Myocyte (in vitro differentiated cells): ENCODE measurements around the gene GORASP2. TPM values are rescaled to one million over a fixed set of nuclear protein-coding genes. Genes with fewer than 3 reads are reported as not detected.
A peak's percentile ranks its signal among the peaks of the same experiment; 100 is the strongest.

Experiments
- DNase-seq: peaks from one replicate; pipeline ENCODE4 v3.0.0-alpha.2; 2012; ENCODE audit warnings: low read depth
- total RNA-seq: library from RNA; depleted of rRNA; stranded (reverse); fragments of >200 nt; gene quantifications from 2 replicates; pipeline ENCODE4 v1.2.3, GENCODE V29; 2014

GORASP2 gene
- total RNA-seq, 1 donor from 2014 or later, result 99.5 TPM

DNA sequence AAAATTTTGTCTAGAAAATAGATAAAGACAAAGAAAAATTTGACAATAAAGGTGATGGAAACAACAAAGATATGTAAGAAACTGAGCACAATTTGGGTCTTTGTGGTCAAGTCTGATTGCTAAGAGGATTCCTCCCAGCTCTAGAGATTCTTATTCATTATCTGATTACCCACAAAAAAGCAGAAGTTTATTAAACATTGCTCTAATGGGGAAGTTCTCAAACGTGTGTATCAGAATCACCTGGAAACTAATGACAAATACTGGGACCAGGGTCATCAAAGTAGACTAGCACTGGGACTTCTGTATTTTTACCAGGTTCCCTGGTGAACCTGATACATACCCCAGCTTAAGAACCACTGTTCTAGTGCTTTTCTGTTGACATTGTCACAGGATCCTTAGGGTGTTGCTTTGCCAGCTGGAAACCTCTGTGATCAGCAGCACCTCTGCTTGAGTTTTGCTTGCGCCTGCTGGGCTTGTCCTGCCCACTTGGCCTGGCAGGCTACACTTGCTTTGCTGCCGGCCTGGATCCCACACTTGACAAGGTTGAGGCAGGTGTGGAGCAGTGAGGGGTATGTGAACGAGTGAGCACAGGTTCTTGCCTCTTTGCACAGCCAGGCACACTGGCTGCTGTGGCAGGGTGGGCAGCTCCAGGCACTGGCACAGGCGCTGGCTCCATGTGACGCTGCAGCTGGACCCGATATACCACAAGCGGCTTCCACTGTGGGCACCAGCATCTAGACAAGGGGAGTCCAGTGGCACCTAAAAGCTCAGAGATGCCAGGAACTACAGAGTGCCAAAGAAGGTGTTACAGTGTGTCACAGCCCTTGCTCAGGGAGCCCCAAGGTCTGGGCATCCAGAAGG, 6.2 kb upstream of the GORASP2 start:
- DNase-seq, result no peak

DNA sequence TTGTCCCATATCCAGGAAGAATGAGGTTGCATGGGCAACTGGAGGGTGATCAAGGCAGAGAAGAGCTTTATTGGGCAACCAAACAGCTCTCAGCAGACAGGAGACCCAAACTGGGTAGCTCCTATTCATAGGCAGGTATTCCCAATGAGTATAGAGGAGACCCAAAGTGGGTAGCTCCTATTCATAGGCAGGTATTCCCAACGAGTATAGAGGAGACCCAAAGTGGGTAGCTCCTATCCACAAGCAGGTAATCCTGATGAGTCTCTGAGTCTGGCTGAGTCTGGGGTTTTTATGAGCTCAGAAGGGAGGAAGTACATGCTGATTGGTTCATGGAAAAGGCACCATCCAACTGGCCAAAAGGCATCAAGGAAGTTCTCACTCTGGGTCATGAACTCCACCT, 5.3 kb upstream of the GORASP2 start:
- DNase-seq, result no peak

DNA sequence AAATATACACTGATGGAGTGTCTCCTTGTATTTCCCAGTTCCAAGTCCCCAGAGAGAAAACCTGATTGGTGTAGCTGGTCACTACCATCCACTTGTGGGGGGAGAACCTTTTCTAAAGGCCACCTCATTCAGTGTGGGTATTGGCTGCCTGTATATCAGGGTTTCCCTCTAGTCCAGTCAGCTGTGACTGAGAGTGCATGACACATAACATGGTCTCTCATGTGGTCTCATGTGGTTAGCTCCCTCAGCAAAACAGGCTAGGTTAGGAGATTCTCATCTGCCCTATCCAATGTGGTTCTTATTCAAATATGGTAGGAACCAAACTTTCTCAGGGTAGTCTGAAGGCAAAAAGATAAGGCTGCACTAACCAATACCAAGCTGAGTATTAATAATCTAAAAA, 4.1 kb upstream of the GORASP2 start:
- peak; percentile 4 for DNase-seq

DNA sequence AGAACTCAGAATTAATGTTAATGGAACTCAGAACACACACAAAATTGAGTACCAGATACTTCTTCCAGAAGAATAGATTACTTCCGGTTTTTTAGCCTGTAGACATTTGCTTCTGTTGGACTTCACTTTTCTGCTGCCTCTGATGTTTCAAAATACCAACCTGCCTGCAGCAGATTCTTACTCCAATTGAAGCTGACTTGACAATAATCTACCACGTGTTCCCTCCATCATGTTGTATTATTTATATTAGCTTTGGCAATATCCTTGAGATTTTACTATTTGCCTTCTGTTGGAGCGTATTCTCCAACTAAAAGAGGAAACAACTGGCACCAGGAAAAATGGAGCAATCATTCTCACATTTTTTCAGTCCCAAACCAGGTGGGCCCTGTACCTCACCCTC, 3.1 kb upstream of the GORASP2 start:
- DNase-seq, result no peak

DNA sequence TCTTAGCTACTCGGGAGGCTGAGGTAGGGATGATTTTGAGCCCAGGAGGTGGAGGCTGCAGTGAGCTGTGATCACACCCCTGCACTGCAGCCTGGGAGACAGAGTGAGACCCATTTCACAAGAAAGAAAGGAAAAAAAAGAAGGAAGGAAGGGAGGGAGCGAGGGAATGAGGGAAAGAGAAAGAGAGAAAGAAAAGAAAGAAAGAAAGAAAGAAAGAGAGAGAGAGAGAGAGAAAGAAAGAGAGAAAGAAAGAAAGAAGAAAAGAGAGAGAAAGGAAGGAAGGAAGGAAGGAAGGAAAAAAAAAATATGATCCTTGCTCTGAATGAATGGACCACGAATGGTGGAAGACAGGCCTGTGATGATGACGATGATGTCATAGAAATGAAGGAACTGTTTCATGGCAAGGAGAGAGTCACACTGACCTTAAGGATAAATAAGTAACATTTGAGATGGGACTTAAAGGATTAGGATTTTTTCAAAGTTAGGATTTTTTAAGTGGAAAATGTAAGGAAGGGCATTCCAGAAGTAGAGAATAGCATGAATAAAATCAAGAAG, 2.2 kb upstream of the GORASP2 start:
- no peak for DNase-seq

DNA sequence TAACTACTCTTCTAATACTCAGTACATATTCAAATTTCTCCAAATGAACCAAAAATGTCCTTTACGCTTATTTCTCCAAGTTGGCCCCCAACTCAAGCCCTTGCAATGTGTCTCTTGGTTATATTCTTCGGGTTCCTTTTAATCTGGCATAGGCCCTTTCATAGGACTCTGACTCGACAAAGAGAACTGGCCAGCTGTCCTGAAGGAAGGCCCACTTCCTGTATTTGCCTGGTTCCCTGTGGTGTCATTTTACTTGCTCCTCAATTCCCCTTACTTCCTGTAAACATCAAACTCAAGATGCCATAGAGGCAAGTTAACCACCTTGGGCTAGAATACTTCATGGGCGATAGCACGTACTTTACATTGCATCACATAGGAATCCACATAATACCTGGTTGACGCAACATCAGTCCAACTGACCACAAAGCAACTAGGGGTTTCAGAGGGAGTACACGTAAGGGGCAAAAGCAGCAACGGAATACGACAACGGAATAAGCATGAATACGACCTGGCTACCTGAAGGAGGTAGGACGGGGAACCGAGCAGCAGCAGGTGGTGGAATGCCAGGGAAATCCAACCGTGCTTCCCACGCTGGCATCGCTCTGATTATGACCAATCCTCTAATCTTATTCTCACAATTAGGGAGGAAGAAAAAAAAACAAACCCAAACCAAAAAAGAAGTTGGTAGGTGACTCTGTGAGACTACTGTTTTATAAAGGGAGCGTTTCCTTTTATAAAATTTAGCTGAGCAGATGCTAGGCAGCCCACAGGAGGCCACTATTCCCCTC, 823 bp upstream of the GORASP2 start:
- peak; percentile 33 for DNase-seq

DNA sequence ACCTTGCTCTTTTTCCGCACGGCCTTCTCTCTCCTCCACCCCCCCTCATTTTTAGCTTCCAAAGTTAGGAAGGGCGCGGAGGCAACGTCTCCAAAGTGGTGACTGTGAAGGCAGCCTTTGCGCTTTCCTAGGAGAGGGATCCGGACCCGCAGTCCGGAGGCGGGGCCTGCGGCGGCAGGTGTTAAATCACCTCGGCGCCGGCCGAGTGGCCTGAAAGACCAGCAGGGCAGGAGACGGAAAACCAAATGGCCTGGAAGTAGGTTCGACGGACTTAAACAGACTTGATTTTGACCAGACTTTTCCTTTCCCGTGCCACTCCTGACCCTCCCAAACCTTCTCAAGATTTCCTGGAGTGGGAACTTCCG, 615 bp downstream of the GORASP2 start:
- peak; percentile 46 for DNase-seq

DNA sequence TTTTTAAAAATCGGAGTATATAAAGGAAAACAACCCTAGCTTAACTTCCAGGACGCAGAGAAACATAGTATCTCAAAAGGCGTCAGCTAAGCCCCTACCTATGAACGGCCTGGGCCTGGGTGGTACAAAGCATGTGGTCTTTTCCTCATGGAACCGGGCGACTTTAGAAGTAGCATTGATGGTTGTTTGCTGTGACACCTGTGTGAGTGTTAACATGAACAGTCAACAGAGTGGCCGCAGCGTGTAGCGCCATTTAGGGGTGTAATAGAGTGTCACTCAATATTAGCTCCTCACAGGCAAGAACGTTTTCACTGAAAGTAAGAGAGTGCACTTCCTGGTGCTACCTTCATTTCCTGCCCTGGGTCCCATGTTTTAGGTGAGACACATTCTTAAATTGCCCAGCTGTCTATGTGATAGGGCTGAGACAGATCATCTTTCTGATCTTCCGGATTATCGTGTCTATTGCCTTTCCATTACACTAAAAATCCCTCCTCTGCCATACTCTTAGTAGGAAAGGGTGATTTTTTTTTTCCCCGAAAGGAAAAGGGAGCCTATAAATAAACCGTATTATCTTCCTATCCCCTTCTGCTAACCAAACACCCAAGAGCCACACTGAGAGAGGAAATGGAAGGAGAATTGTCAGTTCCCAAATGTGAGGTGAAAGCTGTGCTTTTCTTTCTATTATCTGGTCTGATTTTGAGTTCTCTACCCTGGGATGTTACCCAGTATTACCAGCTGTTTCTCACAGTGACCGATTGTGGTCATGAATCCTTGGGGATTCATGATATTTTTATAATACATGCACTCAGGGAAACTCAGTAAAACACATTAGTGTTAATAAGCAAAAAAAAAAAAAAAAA, 1.3 kb downstream of the GORASP2 start:
- DNase-seq, result peak; percentile 54

DNA sequence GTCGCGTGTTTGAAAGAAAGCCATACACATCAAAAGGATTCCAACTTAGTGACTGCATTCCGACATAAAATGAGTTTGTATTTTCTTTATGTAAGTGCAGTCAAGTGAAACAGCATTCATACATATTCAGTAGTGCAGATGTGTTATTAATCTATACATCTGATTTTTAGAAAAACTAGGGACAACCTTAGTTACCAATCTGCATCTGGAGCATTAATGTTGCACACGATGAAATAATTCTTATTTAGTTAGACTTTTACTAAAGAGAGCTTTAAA, 1.9 kb downstream of the GORASP2 start:
- no peak for DNase-seq

DNA sequence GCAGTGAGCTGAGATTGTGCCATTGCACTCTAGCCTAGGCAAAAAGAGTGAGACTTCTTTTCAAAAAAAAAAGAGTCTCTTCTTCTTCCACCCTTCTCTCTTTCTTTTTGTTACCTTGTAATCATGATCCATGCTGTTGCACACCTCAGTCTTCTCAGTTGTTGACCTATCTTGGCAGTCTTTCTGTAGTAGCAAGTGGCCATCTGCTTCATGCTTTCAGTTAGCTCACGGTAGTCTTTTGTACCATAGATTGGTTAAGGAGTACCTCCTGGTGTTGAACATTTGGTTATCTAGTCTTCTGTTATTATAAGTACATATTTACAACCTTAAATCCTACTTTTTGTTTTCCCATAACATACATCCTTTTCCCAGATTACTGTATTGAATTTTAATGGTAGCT, 3.1 kb downstream of the GORASP2 start:
- DNase-seq, result no peak

DNA sequence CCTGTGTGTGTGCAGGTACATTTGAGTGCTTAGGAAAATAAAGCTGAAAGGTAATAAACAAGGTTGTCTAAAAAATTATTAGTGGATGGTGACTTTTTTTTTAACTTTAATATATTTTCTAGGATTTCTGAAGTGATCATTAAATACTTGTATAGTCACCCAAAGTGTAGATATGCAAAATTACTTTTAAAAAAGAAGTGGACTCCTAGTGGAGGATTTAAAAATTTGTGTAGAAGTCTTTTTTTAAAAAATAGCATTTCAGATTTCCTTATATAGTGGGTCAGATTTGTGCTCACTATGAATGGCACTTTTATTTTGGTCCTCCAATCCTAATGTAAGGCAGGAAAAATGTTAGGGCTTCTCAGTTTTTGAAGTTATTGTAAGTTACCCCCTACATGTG, 3.9 kb downstream of the GORASP2 start:
- no peak for DNase-seq

DNA sequence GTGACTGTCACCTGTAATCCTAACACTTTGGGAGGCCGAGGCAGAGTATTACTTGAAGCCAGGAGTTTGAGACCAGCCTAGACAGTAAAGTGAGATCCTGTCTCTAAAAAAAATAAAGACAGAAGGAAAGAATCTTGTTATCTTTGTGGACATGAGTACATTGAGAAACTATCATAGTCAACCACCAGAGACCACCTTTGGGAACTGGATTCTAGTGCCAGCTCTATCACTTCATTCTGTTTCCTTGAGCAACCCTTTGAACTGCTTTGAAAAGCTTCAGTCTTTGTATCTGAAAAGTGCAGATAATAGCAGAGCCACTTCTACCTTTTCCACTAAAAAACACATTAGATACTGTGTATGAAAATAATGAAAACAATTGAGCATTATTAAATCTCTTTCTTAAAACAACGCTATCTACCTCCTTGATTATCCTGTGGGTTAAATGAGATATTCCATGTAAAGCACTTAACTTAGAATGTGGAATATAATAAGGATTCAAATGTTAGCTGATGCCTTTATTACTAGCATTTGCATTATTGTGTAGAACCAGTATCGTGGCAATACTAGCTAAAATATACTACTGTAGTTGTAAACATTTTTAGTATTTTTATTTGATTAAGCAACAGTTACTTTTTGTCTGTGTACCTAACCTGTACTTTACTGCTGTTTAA, 8.8 kb downstream of the GORASP2 start:
- DNase-seq, result no peak

DNA sequence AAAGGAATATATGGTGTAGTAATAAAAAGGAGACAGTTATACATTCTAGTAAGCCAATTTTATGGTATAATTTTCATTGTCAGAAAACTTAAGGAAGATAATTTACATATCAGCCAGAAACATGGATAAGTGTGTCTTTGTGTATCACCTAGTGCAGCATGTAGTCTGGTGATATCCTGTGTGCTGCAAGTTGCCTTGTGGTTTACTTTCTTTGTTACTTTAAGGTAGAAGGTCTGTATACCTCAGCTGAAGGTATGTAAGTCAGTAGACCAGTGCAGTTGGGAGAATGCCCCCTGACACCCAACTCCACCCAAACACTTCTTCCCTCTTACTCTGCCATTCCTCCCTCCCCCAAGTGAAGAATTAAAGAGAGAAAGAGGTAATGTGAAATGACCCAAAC, 11.0 kb downstream of the GORASP2 start:
- DNase-seq, result no peak

DNA sequence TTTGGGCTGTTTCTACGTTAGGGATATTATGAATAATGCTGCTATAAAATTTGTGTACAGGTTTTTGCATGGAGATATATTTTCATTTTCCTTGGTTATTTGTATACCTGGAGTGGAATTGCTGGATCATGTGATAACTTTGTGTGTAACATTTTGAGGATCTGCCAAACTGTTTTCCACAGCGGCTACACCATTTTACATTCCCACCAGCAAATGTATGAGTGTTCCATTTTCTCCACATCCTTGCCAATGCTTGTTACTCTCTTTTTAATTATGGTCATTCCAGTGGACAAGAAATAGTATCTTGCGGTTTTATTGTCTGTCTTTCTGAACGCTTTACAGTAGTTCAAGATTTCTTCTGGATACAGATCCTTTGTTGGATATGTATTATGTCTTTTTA, 13.6 kb downstream of the GORASP2 start:
- no peak for DNase-seq

DNA sequence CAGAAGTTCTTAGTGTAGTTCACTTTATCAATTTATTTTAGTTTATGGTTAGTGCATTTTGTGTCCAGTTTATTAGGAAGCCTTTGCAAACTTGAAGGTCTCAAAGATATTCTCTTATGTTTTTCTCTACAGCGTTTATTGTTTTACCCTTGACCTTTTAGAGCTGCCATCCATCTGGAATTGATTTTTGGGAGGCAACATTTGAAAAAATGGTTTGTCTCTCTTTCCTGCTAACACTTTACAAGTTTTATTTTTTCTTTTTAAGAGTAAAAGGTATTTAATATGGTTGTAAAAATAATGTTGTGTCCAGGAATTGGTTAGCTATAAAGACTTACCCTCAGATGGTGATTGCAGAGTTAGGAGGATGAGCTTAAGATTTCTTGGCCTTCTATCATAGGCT, 14.0 kb downstream of the GORASP2 start:
- DNase-seq, result no peak

DNA sequence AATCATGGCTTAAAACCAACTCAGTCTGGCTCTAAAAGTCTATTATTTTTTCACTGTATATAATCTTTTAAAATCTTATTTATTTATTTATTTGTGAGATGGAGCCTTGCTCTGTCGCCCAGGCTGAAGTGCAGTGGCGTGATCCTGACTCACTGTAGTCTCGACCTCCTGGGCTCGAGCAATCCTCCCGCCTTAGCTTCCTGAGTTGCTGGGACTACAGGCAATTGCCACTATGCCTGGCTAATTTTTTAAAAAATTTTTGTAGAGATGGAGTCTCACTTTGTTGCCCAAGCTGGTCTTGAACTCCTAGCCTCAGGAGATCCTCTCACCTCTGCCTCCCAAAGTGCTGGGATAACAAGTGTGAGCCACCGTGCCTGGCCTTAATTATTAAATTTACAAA, 14.5 kb downstream of the GORASP2 start:
- DNase-seq, result no peak

DNA sequence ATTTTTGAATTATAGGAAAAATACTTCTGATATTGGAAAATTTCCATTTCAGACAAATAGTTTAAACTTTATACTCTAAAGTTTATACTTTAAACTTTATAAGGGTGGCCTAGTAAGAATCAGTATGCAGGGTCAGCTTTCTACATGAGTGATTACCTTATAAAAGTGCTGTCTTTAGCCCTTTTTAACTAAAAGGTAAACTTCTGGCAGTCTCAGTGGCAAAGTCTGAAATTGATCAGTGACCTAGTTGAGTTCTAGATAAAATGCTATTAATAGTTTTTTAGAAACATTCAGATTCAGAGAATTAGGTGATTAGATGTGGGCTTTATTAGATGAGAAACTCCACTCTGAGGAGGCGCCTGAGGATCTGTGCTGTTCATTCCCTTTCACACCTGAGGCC, 15.5 kb downstream of the GORASP2 start:
- DNase-seq, result no peak

DNA sequence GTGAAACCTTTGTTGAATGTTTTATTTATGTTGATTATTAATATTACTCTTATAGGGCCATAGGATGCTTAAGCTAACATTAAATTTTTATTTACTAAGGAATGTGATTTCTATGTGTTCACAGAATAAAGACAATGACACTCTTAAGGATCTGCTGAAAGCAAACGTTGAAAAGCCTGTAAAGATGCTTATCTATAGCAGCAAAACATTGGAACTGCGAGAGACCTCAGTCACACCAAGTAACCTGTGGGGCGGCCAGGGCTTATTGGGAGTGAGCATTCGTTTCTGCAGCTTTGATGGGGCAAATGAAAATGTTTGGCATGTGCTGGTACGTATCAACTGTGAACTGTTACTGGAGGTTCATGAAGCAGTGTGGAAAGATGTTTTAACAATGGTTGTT, 20.4 kb downstream of the GORASP2 start:
- DNase-seq, result no peak

DNA sequence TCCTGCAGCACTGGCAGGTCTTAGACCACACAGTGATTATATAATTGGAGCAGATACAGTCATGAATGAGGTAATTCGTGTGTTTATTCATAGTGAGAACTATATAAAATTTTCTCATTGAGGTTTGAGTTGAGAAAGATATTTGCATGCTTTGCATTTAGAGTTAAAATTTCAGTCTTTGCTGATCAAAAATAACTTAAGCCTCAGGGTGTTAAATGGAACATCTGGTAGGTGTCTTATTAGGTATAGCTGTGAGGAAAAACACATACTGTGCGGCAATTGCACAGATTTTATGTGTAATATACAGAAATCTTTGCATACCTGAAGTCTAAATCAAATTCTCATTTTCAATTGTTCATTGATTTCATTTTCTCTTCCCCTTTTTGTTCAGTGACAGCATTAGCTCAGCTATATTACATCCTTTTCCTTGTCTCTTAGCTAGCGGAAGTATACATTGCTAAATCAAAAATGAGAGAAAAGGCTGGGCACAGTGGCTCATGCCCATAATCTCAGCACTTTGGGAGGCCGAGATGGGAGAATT, 21.2 kb downstream of the GORASP2 start:
- DNase-seq, result no peak

DNA sequence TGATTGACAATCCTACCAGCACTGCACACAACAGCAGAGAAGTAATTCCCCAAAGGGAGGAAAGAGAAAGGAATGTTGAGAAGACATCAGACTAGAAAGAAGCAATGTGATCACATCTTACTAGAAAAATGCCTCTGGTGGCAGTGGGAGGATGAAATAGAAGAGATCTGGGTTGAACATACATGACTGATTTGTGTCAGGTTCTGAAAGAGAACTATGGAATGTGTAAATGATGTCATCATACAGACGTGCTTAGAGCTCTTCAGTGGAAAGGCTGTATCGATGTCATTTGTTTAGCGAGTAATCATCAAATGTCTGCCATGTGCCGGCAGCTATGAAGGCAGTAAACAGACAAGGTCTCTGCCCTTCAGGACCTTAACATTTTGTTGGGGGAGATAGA, 24.9 kb downstream of the GORASP2 start:
- DNase-seq, result no peak

DNA sequence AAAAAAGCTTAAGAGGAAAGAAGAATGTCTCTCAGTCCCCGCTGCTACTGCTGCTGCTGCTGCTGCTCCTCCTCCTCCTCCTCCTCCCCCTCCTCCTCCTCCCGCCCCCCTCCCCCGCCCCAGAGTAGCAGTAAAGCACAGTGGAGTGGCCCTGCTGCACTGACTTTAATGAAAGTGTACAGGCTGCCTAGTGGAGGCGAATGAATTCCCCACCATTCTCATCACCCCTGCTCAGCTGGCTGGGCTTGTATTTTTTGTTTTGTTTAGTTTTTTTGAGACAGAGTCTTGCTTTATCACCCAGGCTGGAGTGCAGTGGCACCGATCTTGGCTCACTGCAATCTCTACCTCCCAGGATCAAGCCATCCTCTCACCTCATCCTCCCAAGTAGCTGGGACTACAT, 34.3 kb downstream of the GORASP2 start:
- no peak for DNase-seq
